Measurements from ENCODE around the gene OTOS. TPM values are rescaled to one million over a fixed set of nuclear protein-coding genes. Genes with fewer than 3 reads are reported as not detected.

Gene OTOS
- total and polyA plus RNA-seq, 2 of the 4 experiments (the other 2 are of a cell fraction) = 0.34 TPM; not detected in 1

GRCh38 chr2:240112914-240113690 is 27.4 kb downstream of the OTOS start:
- Histone ChIP-seq H4K91ac (ENCODE audit: insufficient read depth, low read depth, low read length) (no peak overlapping the region), H2BK20ac (ENCODE audit: low read depth, low read length) (no peak overlapping the region), H3K4me1 (ENCODE audit: control insufficient read depth, insufficient read depth, low read length) (no peaks in the 10 kb centered on the region), H3K23ac (ENCODE audit: low read depth, low read length) (no peak overlapping the region), H2AFZ (replicated peaks; ENCODE audit: low read length, poor library complexity) (no peak overlapping the region), H3K36me3 (ENCODE audit: control insufficient read depth, insufficient read depth, low read length) (no peaks in the 10 kb centered on the region), H3K4me2 (ENCODE audit: low read depth, low read length) (no peak overlapping the region), H2BK120ac (ENCODE audit: low read depth, low read length) (no peak overlapping the region), H3K9me3 (ENCODE audit: control insufficient read depth, insufficient read depth, low read length) (no peaks in the 10 kb centered on the region), H3K79me1 (ENCODE audit: low read depth in 1 of 2, low read length in 2 of 2) (no peaks in the 10 kb centered on the region), H3K56ac (ENCODE audit: extremely low read depth, insufficient read depth, low read length) (no peak overlapping the region), H2BK5ac (ENCODE audit: low read depth, low read length, poor library complexity, severe bottlenecking) (no peak overlapping the region), H3K9ac (ENCODE audit: low read depth, low read length) (no peak overlapping the region), H3K4ac (ENCODE audit: low read depth, low read length) (no peak overlapping the region), H2BK15ac (ENCODE audit: low read depth, low read length) (no peak overlapping the region), H3K9me1 (ENCODE audit: insufficient read depth, low read length) (peaks cover 2% of the 10 kb centered on the region; the same call in 1 of the 2 replicates), H3K27me3 (ENCODE audit: control insufficient read depth, insufficient read depth, low read length) (peaks cover 14% of the 10 kb centered on the region), H2AK5ac (ENCODE audit: low read depth, low read length) (no peak overlapping the region), H3K4me3 (ENCODE audit: insufficient read depth, low read depth, low read length) (no peak overlapping the region), H4K8ac (ENCODE audit: low read depth in 2 of 2, low read length in 2 of 2) (no peak overlapping the region), H4K5ac (ENCODE audit: low read depth, low read length) (no peak overlapping the region), H2AK9ac (replicated peaks; ENCODE audit: low read depth, low read length, poor library complexity) (no peak overlapping the region), H3K14ac (replicated peaks; ENCODE audit: low read depth, low read length) (no peak overlapping the region), H3K27ac (ENCODE audit: insufficient read depth, low read length) (no peak overlapping the region), H3K18ac (ENCODE audit: low read depth, low read length) (no peak overlapping the region), H4K20me1 (ENCODE audit: insufficient read depth, low read length) (no peaks in the 10 kb centered on the region)
- ATAC-seq (ENCODE audit: low read depth) = no peak
- no CpG with 5 or more reads among the region's 5 CpGs for WGBS, 2 experiments (ENCODE audit: extremely low coverage in 2 of 2, insufficient read length in 1 of 2)
- BruUV-seq (replicated peaks) = no TSS peak
- in situ Hi-C loops (cut with MboI; ENCODE audit: low sequenced_read_pairs) (no loop called here), intact Hi-C loops (cut with micrococcal nuclease) (no loop called here), dilution Hi-C loops (cut with HindIII; ENCODE audit: low sequenced_read_pairs, unreplicated experiment) (no loop called here)
- CTCF ChIA-PET = no interaction called here
- TF ChIP-seq POLR2A (IDR thresholded peaks at IDR 0.05; ENCODE audit: low read depth, low read length) (no peak), NFE2L2 (IDR thresholded peaks at IDR 0.05; ENCODE audit: low read depth, low read length) (no peak), RAD21 (IDR thresholded peaks at IDR 0.05; ENCODE audit: low read length) (no peak), MXI1 (IDR thresholded peaks at IDR 0.05; ENCODE audit: borderline replicate concordance, low read depth, low read length) (no peak), CTCF (conservative IDR thresholded peaks at IDR 0.05; ENCODE audit: low read depth, low read length) (no peak), RCOR1 (IDR thresholded peaks at IDR 0.05; ENCODE audit: insufficient replicate concordance, low read length) (no peak), ELK1 (IDR thresholded peaks at IDR 0.05; ENCODE audit: borderline replicate concordance, low read depth, low read length) (no peak), BHLHE40 (IDR thresholded peaks at IDR 0.05; ENCODE audit: low read depth, low read length) (no peak), SMC3 (IDR thresholded peaks at IDR 0.05; ENCODE audit: low read depth, low read length) (no peak), USF2 (IDR thresholded peaks at IDR 0.05; ENCODE audit: low read depth, low read length) (no peak), MAFK (IDR thresholded peaks at IDR 0.05; ENCODE audit: low read depth, low read length) (no peak), RFX5 (IDR thresholded peaks at IDR 0.05; ENCODE audit: low read depth, low read length) (no peak), MAZ (IDR thresholded peaks at IDR 0.05; ENCODE audit: borderline replicate concordance, low read depth, low read length) (no peak), CEBPB (IDR thresholded peaks at IDR 0.05; ENCODE audit: low read depth, low read length) (no peak), FOS (IDR thresholded peaks at IDR 0.05; ENCODE audit: low read depth, low read length) (no peak), CHD1 (IDR thresholded peaks at IDR 0.05; ENCODE audit: low read depth, low read length) (no peak)
- POLR2A ChIA-PET (ENCODE audit: unreplicated experiment) = no interaction called here
- DNase-seq = no peak

Data from IMR-90 (cell line).